ENCODE results near the gene NENF. TPM values are rescaled to one million over a fixed set of nuclear protein-coding genes. Genes with fewer than 3 reads are reported as not detected.
"Not testable (repeated sequence)": the region's sequence is repeated elsewhere in the genome, so short reads cannot be mapped to it uniquely, and the experiment has no call there.

Gene NENF
- total RNA-seq, 2 donors from 2014 or later, result 85.4 to 89.7 TPM

DNA sequence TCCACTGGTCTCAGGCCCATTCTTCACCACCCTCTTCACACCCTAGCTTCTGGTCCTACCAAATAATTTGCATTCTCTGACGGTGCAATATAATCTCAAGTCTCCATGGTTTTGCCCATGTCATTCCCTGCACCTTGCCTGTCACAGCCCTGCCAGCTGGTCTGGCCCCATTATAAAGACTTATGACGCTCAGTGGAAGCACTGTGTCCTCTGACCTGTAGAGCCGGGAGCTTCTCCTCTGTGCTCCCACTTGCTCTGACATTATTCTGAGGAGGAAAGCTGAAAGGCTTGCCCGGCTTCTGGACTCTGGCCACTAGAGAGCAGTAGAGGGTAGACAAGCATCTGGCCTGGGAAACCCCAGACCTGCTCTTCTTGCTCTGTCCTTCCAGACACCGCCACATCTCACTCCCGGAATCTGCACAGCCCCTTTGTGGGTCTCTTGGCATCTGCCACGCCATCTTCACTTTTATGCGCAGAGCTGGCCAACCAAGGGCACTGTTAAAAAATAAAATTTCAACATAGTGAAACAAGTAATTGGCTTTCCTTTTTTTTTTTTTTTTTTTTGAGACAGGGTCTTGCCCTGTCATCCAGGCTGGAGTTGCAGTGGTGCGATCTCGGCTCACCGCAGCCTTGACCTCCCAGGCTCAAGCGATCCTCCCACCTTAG lies 44.4 kb downstream of the NENF start:
- H3K36me3 ChIP-seq (replicated peaks in 1 of 2; ENCODE audit: insufficient read depth in 1 of 2, low read depth in 2 of 2), result no peaks in the 10 kb centered on the region
- intact Hi-C loops (cut with DNase I), result no loop called here
- no peaks in the 10 kb centered on the region for H3K27me3 ChIP-seq
- ATAC-seq, result peak; percentile 96
- H3K27ac ChIP-seq, result no peak overlapping the region
- no peak overlapping the region for H3K4me3 ChIP-seq
- peak; percentile 81 to 87 (median 85) for DNase-seq
- H3K9me3 ChIP-seq, result no peaks in the 10 kb centered on the region
- TF ChIP-seq CTCF (IDR thresholded peaks at IDR 0.05), result peak; percentile 77 to 89 (median 85)
- TF ChIP-seq POLR2A (IDR thresholded peaks at IDR 0.05), result no peak
- H3K4me1 ChIP-seq, result peaks cover 5% of the 10 kb centered on the region
- 22 to 23% methylated on average over 12 of the region's 12 CpGs for WGBS, 2 donors

GRCh38 chr1:212477680-212478466 lies 45.2 kb downstream of the NENF start:
- H3K36me3 ChIP-seq (replicated peaks in 1 of 2; ENCODE audit: insufficient read depth in 1 of 2, low read depth in 2 of 2), result no peaks in the 10 kb centered on the region
- no peak overlapping the region for H3K4me3 ChIP-seq
- TF ChIP-seq POLR2A (IDR thresholded peaks at IDR 0.05), result no peak
- TF ChIP-seq CTCF (IDR thresholded peaks at IDR 0.05), result no peak
- intact Hi-C loops (cut with DNase I), result no loop called here
- peaks cover 5% of the 10 kb centered on the region for H3K4me1 ChIP-seq
- no peak overlapping the region for H3K27ac ChIP-seq
- no peak for DNase-seq
- 57 to 58% methylated on average over 8 of the region's 8 CpGs for WGBS, 2 donors
- no peak for ATAC-seq
- no peaks in the 10 kb centered on the region for H3K9me3 ChIP-seq
- no peaks in the 10 kb centered on the region for H3K27me3 ChIP-seq

- H3K27ac ChIP-seq, result no peak overlapping the region
- WGBS, 2 donors, result 61 to 67% methylated on average over 11 to 12 of the region's 12 CpGs
- DNase-seq, result no peak
- no peak overlapping the region for H3K4me3 ChIP-seq
- no peaks in the 10 kb centered on the region for H3K9me3 ChIP-seq
- no peak for TF ChIP-seq POLR2A (IDR thresholded peaks at IDR 0.05)
- TF ChIP-seq CTCF (IDR thresholded peaks at IDR 0.05), result no peak
- H3K4me1 ChIP-seq, result peaks cover 5% of the 10 kb centered on the region
- intact Hi-C loops (cut with DNase I), result no loop called here
- H3K27me3 ChIP-seq, result no peaks in the 10 kb centered on the region
- no peak for ATAC-seq
- no peaks in the 10 kb centered on the region for H3K36me3 ChIP-seq (replicated peaks in 1 of 2; ENCODE audit: insufficient read depth in 1 of 2, low read depth in 2 of 2)
Observed at GRCh38 chr1:212478467-212479025, 45.8 kb downstream of the NENF start.

DNA sequence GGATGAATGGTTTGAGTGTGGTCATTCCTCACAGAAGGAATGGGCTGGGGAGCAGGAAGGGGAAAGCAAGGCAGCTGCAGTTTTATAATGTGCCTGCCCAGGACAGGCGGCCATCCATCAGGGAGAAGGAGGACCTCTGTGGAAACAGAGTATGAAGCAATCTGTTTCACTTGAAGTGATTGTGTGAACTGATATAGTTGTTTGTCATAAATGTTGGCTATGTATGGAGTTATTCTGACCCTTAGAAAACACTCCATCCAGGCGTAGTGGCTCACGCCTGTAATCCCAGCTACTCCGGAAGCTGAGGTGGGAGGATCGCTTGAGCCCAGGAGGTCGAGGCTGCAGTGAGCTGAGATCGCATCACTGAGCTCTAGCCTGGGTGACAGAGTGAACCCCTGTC lies 46.5 kb downstream of the NENF start:
- TF ChIP-seq POLR2A (IDR thresholded peaks at IDR 0.05) (no peak), CTCF (IDR thresholded peaks at IDR 0.05) (no peak)
- H3K27me3 ChIP-seq, result no peaks in the 10 kb centered on the region
- 82 to 85% methylated on average over 7 of the region's 7 CpGs for WGBS, 2 donors
- no peaks in the 10 kb centered on the region for H3K9me3 ChIP-seq
- intact Hi-C loops (cut with DNase I), result no loop called here
- ATAC-seq (no peak), DNase-seq (no peak)
- no peaks in the 10 kb centered on the region for H3K36me3 ChIP-seq (replicated peaks in 1 of 2; ENCODE audit: insufficient read depth in 1 of 2, low read depth in 2 of 2)
- no peak overlapping the region for H3K27ac ChIP-seq
- no peak overlapping the region for H3K4me3 ChIP-seq
- H3K4me1 ChIP-seq, result peaks cover 5% of the 10 kb centered on the region

GRCh38 chr1:212480711-212481437 lies 48.2 kb downstream of the NENF start:
- not testable (repeated sequence) for H3K36me3 ChIP-seq (replicated peaks in 1 of 2; ENCODE audit: insufficient read depth in 1 of 2, low read depth in 2 of 2); H3K27me3 ChIP-seq; H3K27ac ChIP-seq; H3K4me1 ChIP-seq; H3K4me3 ChIP-seq; DNase-seq; H3K9me3 ChIP-seq; ATAC-seq
- intact Hi-C loops (cut with DNase I), result loop anchor here (10.0 kb wide), 1 partner anchor 144 kb away; a partner anchor contains a TSS
- 70 to 74% methylated on average over 11 of the region's 11 CpGs for WGBS, 2 donors
